Muscle layer of duodenum (tissue), 2 donors: ENCODE measurements around the gene SLC13A4.
"Not testable (repeated sequence)": the region's sequence is repeated elsewhere in the genome, so short reads cannot be mapped to it uniquely, and the experiment has no call there.

Source experiments
- H3K27ac ChIP-seq: one replicate; pipeline ENCODE4 v1.7.0; 2013; ENCODE audit warnings: mild to moderate bottlenecking, low read length
- H3K27me3 ChIP-seq: one replicate; pipeline ENCODE4 v1.7.0; 2013; ENCODE audit warnings: low read depth, mild to moderate bottlenecking, control low read depth, low read length
- H3K36me3 ChIP-seq, 2 donors: one replicate each; pipeline ENCODE4 v1.7.0; 2013; ENCODE audit warnings: low read length in 2 of 2, control low read depth in 1 of 2, mild to moderate bottlenecking in 1 of 2; ENCODE audit not compliant: insufficient read depth in 2 of 2, control insufficient read depth in 1 of 2
- H3K4me1 ChIP-seq, 2 donors: one replicate each; pipeline ENCODE4 v1.7.0; 2013; ENCODE audit warnings: low read length in 2 of 2, mild to moderate bottlenecking in 2 of 2, control low read depth in 1 of 2, moderate library complexity in 1 of 2; ENCODE audit not compliant: insufficient read depth in 2 of 2, control insufficient read depth in 1 of 2
- H3K4me3 ChIP-seq, 2 donors: one replicate each; pipeline ENCODE4 v1.7.0; 2013; ENCODE audit warnings: low read length in 2 of 2, low read depth in 1 of 2, mild to moderate bottlenecking in 1 of 2
- H3K9me3 ChIP-seq, 2 donors: one replicate each; pipeline ENCODE4 v1.7.0; 2013; ENCODE audit warnings: low read length in 2 of 2, control low read depth in 1 of 2, mild to moderate bottlenecking in 1 of 2; ENCODE audit not compliant: control insufficient read depth in 1 of 2
- donor health status: healthy.

Gene SLC13A4

DNA sequence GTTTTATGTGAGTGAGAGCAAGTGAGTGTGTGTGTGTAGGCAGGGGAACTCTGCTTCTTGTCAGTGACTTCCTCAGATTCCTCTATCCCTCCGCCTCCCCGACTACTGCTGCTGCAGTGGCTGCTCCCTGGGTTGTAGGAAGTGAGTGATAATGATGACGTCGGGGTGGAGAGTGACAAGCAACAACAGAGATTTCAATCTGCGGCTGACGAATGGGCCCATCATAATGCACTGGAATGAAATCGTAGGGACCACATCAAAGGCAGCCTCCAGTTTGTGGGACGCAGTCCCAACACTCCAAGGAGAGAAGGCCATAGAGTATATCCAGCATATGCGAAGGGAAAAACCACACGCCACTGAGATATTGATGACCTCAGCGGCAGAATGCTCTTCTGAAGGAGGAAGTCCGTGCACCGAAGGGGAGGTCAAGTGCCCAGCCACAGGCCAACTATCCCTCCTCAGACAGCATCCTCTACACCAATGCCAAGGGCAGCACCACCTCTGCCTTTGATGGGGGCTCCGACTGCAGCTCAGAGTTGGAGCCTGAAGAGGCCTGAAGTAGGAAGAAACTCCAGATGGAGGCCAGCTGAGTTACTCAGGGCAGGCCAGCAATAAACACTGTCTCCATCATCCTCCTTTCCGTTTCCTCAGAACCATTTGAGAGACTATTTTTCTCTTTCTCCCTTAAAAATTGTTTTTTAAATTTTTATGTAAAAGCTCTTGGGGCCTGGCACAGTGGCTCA lies 77.0 kb downstream of the SLC13A4 start:
- Histone ChIP-seq H3K4me3 (no peak overlapping the region), H3K27ac (no peak overlapping the region), H3K27me3 (no peaks in the 10 kb centered on the region), H3K4me1 (no peaks in the 10 kb centered on the region), H3K9me3 (no peaks in the 10 kb centered on the region), H3K36me3 (peaks cover 12 to 24% of the 10 kb centered on the region in 2 donors)

DNA sequence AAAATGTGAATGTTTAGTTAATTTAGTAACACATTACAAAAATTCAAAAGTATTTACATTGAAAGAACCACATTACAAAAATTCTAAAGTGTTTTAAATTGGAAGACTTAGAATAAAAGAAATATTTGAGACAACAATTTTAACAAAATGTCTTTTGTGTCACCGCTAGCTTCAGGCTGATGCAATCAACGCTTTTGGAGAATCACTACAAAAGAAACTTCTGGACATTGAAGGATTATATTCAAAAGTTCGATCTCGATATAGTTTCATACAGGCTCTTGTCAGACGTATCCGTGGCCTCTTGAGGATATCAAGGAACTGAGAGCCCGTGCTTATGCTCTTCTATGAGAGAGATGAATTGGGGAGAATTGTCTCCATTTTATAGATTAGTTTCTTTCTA lies 79.8 kb downstream of the SLC13A4 start:
- Histone ChIP-seq H3K4me1 (no peaks in the 10 kb centered on the region), H3K36me3 (peaks cover 35 to 39% of the 10 kb centered on the region in 2 donors), H3K27ac (no peak overlapping the region), H3K9me3 (no peaks in the 10 kb centered on the region), H3K4me3 (no peak overlapping the region), H3K27me3 (no peaks in the 10 kb centered on the region)

DNA sequence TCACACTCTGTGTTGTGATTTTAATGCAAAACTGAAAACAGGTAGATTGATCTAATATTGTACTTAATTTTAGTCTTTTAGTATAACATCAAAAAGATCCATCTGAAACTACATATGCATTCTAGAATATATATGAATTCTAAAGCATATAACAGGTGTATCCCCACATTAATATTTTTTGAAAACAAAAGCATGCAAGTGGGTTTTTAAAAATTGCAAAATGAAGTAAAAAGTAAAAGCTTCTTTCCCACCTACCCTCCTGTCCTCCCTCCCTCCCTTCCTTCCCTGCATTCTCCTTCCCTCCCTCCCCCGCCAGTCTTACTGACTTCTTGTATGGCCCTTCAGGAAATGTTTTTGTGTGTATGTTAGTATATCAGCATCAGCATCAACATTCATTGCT lies 80.2 kb downstream of the SLC13A4 start:
- no peak overlapping the region for H3K4me3 ChIP-seq
- peaks cover 36 to 43% of the 10 kb centered on the region in 2 donors for H3K36me3 ChIP-seq
- H3K27ac ChIP-seq = no peak overlapping the region
- H3K9me3 ChIP-seq = no peaks in the 10 kb centered on the region
- no peaks in the 10 kb centered on the region for H3K4me1 ChIP-seq
- no peaks in the 10 kb centered on the region for H3K27me3 ChIP-seq

DNA sequence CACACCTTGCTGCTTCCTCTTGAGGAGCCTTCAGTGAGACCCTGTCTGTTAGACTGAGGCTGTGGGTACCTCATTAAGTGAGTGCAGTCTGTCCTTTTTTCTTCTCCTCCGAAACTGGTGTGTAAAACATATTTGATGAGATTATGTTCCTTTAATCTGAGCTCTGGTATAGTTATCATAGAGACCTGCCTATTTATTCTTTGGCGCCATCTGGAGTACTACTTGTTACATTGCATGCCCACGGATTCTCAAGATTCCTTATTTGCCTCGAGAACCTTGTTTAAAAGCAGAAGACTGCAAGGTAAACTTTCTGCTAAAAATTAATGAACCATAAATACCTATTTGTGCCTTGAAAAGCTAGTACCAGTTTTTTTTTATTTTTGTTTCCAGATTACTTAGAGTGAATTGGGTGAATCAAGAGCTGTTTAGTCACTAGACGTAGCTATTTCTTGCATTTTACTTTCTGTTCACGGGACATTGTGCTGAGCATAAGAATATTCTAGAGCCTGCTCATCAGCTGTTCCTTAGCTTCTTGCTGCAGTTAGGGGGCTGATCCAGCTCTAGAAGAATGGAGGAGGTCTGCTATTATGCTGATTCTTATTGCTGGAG lies 82.6 kb downstream of the SLC13A4 start:
- H3K4me3 ChIP-seq = no peak overlapping the region
- no peaks in the 10 kb centered on the region for H3K9me3 ChIP-seq
- peaks cover 44 to 46% of the 10 kb centered on the region in 2 donors for H3K36me3 ChIP-seq
- no peaks in the 10 kb centered on the region for H3K27me3 ChIP-seq
- H3K4me1 ChIP-seq = no peaks in the 10 kb centered on the region
- H3K27ac ChIP-seq = no peak overlapping the region

DNA sequence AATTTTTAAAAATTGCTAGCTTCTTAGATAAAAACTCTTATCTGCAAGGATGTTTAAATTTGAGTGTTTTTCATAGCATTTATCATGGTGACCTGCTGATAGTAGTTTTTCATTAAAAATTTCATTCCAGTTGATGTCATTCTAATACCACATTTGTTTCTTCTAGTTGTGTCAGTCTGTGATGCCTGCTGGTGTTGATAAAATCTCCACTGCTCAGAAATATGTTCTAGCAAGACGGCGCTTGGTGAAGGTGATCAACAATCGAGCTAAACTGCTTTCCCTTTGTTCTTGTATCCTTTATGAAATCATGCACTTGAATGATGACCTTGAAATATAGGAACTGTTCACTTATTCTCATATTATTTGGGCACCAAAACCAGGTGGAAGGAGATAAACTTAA lies 83.3 kb downstream of the SLC13A4 start:
- no peaks in the 10 kb centered on the region for H3K9me3 ChIP-seq
- no peaks in the 10 kb centered on the region for H3K4me1 ChIP-seq
- peaks cover 49 to 51% of the 10 kb centered on the region in 2 donors for H3K36me3 ChIP-seq
- H3K27ac ChIP-seq = no peak overlapping the region
- H3K27me3 ChIP-seq = no peaks in the 10 kb centered on the region
- no peak overlapping the region for H3K4me3 ChIP-seq

DNA sequence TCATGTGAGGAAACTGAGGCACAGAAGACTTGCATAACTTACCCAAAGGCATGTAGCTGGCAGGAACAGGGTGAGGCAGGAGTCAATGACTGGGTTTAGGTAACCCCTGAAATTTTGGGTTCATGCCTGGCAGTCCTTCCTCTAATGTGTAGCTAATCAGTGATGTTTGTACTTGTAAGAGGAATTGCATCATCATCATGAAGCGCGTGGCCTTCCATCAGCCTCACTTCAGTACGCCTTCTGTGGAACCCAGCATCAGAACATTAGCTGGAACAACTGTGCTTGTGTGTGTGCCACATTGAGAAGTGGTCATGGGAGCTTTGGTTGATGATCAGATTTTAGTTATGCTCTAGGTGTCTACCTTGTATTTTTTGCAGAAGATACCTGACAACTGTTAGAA lies 83.8 kb downstream of the SLC13A4 start:
- Histone ChIP-seq H3K9me3 (no peaks in the 10 kb centered on the region), H3K4me1 (no peaks in the 10 kb centered on the region), H3K36me3 (peaks cover 49 to 55% of the 10 kb centered on the region in 2 donors), H3K27ac (no peak overlapping the region), H3K4me3 (no peak overlapping the region), H3K27me3 (no peaks in the 10 kb centered on the region)

DNA sequence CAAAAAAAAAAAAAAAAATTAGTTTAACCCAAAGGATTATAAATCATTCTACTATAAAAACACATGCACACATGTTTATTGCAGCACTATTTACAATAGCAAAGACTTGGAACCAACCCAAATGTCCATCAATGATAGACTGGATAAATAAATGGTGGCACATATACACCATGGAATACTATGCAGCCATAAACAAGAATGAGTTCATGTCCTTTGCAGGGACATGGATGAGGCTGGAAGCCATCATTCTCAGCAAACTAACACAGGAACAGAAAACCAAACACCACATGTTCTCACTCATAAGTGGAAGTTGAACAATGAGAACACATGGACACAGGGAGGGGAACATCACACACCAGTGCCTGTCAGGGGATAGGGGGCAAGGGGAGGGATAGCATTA lies 88.3 kb downstream of the SLC13A4 start:
- H3K27ac ChIP-seq, H3K4me3 ChIP-seq, H3K27me3 ChIP-seq, H3K9me3 ChIP-seq, H3K4me1 ChIP-seq: not testable (repeated sequence)
- peaks cover 49 to 52% of the 10 kb centered on the region in 2 donors for H3K36me3 ChIP-seq

DNA sequence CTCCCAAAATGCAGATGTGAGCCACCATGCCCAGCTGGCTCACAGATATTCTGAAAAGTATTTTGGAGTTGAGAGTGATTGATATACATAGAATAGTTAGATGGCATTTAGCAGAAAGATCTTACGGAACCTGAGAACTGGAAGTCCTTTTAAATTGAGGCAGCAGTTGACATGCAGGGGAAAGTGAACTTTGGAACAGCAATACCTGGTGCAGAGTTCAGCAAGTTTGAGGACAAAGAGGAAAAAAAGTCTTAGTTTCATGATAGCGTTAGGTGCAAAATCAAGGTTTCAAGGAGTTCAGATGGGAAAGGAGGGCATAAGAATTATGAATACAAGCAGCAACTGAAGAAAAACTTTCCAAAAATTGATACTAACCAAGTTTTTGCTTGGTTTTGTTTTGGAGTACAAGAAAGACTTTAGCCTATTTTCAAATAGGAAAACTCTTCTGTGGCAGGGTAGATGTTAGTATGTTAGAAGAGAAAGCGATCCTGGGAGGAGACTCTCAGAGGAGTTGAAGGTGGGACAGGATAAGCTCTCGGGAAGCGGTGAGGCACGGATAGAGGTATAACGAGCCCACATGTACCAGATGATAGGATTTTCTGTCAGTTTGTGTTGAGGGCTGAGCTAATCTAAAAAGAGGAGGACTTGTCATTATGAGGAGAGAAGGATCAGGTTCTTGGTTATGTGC lies 93.7 kb downstream of the SLC13A4 start:
- H3K27ac ChIP-seq = no peak overlapping the region
- no peaks in the 10 kb centered on the region for H3K4me1 ChIP-seq
- H3K9me3 ChIP-seq = no peaks in the 10 kb centered on the region
- peaks cover 44 to 56% of the 10 kb centered on the region in 2 donors for H3K36me3 ChIP-seq
- no peak overlapping the region for H3K4me3 ChIP-seq
- H3K27me3 ChIP-seq = no peaks in the 10 kb centered on the region
